Natural killer cell (primary cell): ENCODE results near the gene GNRH2. TPM values are rescaled to one million over a fixed set of nuclear protein-coding genes. Genes with fewer than 3 reads are reported as not detected.

Experiments used
- ATAC-seq, 3 donors: fragments of 150-1000 bp in 2 of 3; fragments of 200-7000 bp in 1 of 3; cut with Tn5 transposase; 1 replicate in 1 of 3; 2 replicates in 2 of 3; pipeline ENCODE4 v1.10.0; 2021; ENCODE audit warnings: mild to moderate bottlenecking in 2 of 3, moderate library complexity in 2 of 3
- DNase-seq, 2 donors: peaks; one replicate each; pipeline versions ENCODE4 v3.0.0 to v3.0.0-alpha.2; 2013 to 2021; ENCODE audit warnings: mixed read lengths in 1 of 2
- H3K27ac ChIP-seq: one replicate; pipeline ENCODE4 v1.5.1; 2013; ENCODE audit warnings: mild to moderate bottlenecking, low read length
- H3K27me3 ChIP-seq: one replicate; pipeline ENCODE4 v1.6.1; 2013; ENCODE audit warnings: low read length; ENCODE audit not compliant: control insufficient read depth, insufficient read depth
- H3K36me3 ChIP-seq: one replicate; pipeline ENCODE4 v1.6.1; 2013; ENCODE audit warnings: low read length; ENCODE audit not compliant: control insufficient read depth, insufficient read depth
- H3K4me1 ChIP-seq: one replicate; pipeline ENCODE4 v1.6.1; 2013; ENCODE audit warnings: low read length; ENCODE audit not compliant: control insufficient read depth, insufficient read depth
- H3K4me3 ChIP-seq: one replicate; pipeline ENCODE4 v1.5.1; 2013; ENCODE audit warnings: low read length
- H3K9me3 ChIP-seq: one replicate; pipeline ENCODE4 v1.6.1; 2013; ENCODE audit warnings: low read length; ENCODE audit not compliant: control insufficient read depth, insufficient read depth
- H3K27ac Mint-ChIP-seq, 2 donors: one replicate each; pipeline ENCODE4 v1.8.0; 2022; ENCODE audit warnings: mild to moderate bottlenecking in 2 of 2, mixed read lengths in 2 of 2, moderate library complexity in 1 of 2
- H3K27me3 Mint-ChIP-seq, 2 donors: one replicate each; pipeline ENCODE4 v1.8.0; 2022; ENCODE audit warnings: low read depth in 2 of 2, mixed read lengths in 2 of 2
- H3K36me3 Mint-ChIP-seq: one replicate; pipeline ENCODE4 v1.8.0; 2022; ENCODE audit warnings: mixed read lengths
- H3K4me1 Mint-ChIP-seq, 2 donors: one replicate each; pipeline ENCODE4 v1.8.0; 2022; ENCODE audit warnings: mixed read lengths in 2 of 2
- H3K4me3 Mint-ChIP-seq: one replicate; pipeline ENCODE4 v1.8.0; 2022; ENCODE audit warnings: mild to moderate bottlenecking, moderate library complexity, mixed read lengths
- H3K9me3 Mint-ChIP-seq, 2 donors: one replicate each; pipeline ENCODE4 v1.8.0; 2022; ENCODE audit warnings: mixed read lengths in 2 of 2
- WGBS: methylation state at CpG from one replicate; pipeline ENCODE4 v1.1.7; 2013; ENCODE audit warnings: missing lambda C conversion rate; ENCODE audit not compliant: insufficient coverage; 5-methylcytosine and 5-hydroxymethylcytosine counted together
- intact Hi-C: fragments of 100-400 bp; cut with micrococcal nuclease; formaldehyde crosslinking; loops from one replicate; pipeline ENCODE4 v1.14.2; 2022
- total RNA-seq, 4 donors: library from RNA; stranded (reverse); fragments of 120-200 nt in 1 of 4; gene quantifications; one replicate each; pipeline versions ENCODE4 v1.2.3 to v1.2.4, GENCODE V29; 2013 to 2022
- TF ChIP-seq, protein P1 (sequence below): fragments of 200-600 bp; IDR thresholded peaks from one replicate; pipeline ENCODE4 v1.8.0; 2022; ENCODE audit warnings: antibody characterized with exemption

The GNRH2 gene
- total RNA-seq, 3 donors from 2014 or later (not counting 1 experiment from before 2014, with no cell fraction given) = 0.49 to 1.2 (median 0.68) TPM

DNA sequence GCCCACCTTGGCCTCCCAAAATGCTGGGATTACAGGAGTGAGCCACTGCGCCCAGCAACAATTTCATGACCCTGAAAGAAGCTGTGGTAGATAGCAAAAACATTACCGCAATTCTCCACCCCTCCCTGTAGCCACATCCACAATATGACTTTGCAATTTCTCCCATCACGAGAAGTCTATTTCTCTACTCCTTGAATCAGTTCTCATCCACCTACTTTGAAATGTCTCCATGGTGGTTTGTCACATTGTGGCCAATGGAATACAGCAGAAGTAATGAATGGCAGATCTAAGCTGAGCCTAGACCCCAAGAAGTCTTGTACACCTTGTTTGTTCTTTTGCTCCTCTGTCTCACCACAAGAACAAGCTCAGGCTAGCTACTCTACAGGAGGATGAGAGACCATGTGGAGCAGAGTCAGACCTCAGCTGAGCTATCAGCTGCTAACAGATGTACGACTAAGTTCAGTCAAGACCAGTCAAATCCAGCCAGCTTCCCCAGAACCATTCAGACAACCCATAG lies 34.3 kb downstream of the GNRH2 start:
- H3K36me3 ChIP-seq = no peaks in the 10 kb centered on the region
- H3K27me3 ChIP-seq = peaks cover 15% of the 10 kb centered on the region
- WGBS = 6% methylated on average over 4 of the region's 4 CpGs
- intact Hi-C loops = no loop called here
- no peak overlapping the region for H3K4me3 ChIP-seq
- Mint-ChIP-seq H3K9me3 (no peaks in the 10 kb centered on the region), H3K4me1 (peaks cover 7 to 12% of the 10 kb centered on the region in 2 donors), H3K27ac (no peak overlapping the region), H3K27me3 (peaks cover 34 to 36% of the 10 kb centered on the region in 2 donors), H3K4me3 (peak overlapping the region; percentile 11), H3K36me3 (no peaks in the 10 kb centered on the region)
- peak; percentile 43 to 64 (median 59) for ATAC-seq
- H3K4me1 ChIP-seq = peaks cover 16% of the 10 kb centered on the region
- peak in 1 of 2 donors; percentile 43 for DNase-seq
- H3K9me3 ChIP-seq = no peaks in the 10 kb centered on the region
- TF ChIP-seq, protein P1, sequence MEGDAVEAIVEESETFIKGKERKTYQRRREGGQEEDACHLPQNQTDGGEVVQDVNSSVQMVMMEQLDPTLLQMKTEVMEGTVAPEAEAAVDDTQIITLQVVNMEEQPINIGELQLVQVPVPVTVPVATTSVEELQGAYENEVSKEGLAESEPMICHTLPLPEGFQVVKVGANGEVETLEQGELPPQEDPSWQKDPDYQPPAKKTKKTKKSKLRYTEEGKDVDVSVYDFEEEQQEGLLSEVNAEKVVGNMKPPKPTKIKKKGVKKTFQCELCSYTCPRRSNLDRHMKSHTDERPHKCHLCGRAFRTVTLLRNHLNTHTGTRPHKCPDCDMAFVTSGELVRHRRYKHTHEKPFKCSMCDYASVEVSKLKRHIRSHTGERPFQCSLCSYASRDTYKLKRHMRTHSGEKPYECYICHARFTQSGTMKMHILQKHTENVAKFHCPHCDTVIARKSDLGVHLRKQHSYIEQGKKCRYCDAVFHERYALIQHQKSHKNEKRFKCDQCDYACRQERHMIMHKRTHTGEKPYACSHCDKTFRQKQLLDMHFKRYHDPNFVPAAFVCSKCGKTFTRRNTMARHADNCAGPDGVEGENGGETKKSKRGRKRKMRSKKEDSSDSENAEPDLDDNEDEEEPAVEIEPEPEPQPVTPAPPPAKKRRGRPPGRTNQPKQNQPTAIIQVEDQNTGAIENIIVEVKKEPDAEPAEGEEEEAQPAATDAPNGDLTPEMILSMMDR = no peak
- no peak overlapping the region for H3K27ac ChIP-seq

DNA sequence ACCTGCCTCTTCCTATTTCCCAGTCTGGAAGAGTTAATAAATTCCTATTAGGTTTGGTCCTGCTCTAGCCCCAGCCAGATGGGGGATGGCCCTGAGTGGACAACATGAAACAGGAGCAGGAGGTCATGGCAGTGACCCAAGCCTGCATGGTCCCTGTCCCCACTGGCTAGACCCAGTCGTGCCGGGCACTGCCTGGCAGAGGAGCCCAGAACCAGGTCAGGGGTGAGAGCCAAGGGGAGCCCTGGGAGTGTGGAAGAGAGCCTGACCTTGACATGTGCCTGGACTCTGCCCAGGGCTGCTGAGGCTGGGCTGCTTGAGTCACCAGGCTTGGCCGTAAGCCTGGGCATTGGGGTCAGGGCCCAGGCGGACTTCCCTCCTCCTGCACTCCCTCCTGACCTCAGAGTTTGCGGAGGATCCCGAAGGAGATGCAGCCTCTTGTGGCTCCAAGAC lies 37.5 kb downstream of the GNRH2 start:
- intact Hi-C loops = no loop called here
- no peaks in the 10 kb centered on the region for H3K9me3 ChIP-seq
- Mint-ChIP-seq H3K36me3 (no peaks in the 10 kb centered on the region), H3K27me3 (peaks cover 48 to 54% of the 10 kb centered on the region in 2 donors), H3K4me3 (no peak overlapping the region), H3K4me1 (peaks cover 7 to 18% of the 10 kb centered on the region in 2 donors), H3K9me3 (no peaks in the 10 kb centered on the region), H3K27ac (no peak overlapping the region)
- TF ChIP-seq, protein P1 = no peak
- DNase-seq (no peak), ATAC-seq (no peak)
- H3K36me3 ChIP-seq = no peaks in the 10 kb centered on the region
- peaks cover 27% of the 10 kb centered on the region for H3K27me3 ChIP-seq
- 56% methylated on average over 6 of the region's 6 CpGs for WGBS
- peaks cover 23% of the 10 kb centered on the region for H3K4me1 ChIP-seq
- no peak overlapping the region for H3K4me3 ChIP-seq
- H3K27ac ChIP-seq = no peak overlapping the region

DNA sequence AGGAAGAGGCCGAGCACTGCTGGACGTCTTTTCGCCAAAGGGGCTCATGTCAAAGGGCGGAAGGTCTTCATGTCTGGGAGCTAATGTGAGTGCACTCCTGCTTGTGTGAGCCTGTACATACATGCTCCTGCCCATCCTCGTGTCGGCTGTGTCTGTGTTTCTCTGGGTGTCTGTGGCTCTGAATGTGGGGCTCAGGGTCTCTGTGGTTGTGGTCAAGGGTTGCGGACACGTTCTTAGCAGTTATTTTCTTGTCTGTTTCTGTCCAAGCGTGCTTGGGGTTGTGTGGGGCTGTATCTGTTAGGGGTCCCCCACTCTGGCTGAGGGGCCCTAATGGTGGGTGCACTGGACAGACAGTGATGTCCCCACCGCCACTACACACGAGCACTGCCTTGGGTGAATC lies 38.2 kb downstream of the GNRH2 start:
- peaks cover 48 to 54% of the 10 kb centered on the region in 2 donors for H3K27me3 Mint-ChIP-seq
- peaks cover 7 to 18% of the 10 kb centered on the region in 2 donors for H3K4me1 Mint-ChIP-seq
- TF ChIP-seq, protein P1 = no peak
- Histone ChIP-seq H3K9me3 (no peaks in the 10 kb centered on the region), H3K27ac (no peak overlapping the region), H3K4me3 (no peak overlapping the region), H3K27me3 (peaks cover 27% of the 10 kb centered on the region), H3K36me3 (no peaks in the 10 kb centered on the region), H3K4me1 (peaks cover 23% of the 10 kb centered on the region)
- no peaks in the 10 kb centered on the region for H3K36me3 Mint-ChIP-seq
- no peak for ATAC-seq
- intact Hi-C loops = no loop called here
- no peaks in the 10 kb centered on the region for H3K9me3 Mint-ChIP-seq
- peak overlapping the region; percentile 72 for H3K4me3 Mint-ChIP-seq
- DNase-seq = no peak
- no peak overlapping the region for H3K27ac Mint-ChIP-seq
- WGBS = 64% methylated on average over 11 of the region's 11 CpGs
